Measurements from ENCODE around the gene F8. TPM values are rescaled to one million over a fixed set of nuclear protein-coding genes. Genes with fewer than 3 reads are reported as not detected.

Gene F8
- total and polyA plus RNA-seq, 2 experiments from 2014 or later: 4.1 to 5.5 TPM

DNA sequence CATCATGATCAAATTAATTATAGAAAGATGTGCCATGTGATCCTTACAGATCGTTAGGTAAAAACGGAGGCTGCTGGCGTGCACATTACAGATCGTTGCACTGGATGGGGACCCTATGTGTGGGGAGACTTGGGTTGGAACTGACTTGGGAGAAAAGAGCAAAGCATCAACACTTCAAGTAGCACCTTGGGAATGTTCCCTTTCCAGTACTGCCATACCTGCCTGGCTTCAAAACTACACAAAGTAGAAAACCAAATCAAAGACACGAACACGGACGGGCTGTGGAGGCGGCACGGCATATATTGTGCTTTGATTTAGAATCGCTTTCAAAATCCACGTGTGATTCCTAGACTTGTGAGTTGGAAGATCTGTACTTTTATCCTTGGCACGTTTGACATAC, 47.5 kb upstream of the F8 start:
- H3K79me2 ChIP-seq (ENCODE audit: insufficient read depth): peaks cover 77% of the 10 kb centered on the region
- in situ Hi-C loops (cut with MboI): no loop called here

DNA sequence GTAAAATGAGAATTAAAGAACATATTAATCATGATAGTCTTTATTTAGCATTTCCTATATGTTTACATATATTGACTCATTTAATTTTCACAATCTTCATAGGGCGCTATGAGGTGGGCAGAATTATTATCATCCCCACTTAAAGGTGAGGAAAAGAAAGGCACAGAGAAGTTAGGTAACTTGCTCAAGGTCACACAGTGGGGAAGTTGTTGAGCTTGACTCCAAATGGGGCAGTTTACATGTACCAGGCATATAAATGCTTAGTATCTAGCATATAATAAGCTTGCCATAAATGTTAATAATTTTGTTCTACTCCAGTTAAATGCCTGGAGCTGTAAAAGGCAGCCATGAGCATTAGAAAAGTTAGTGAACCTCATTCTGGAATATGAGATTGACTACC, 46.9 kb upstream of the F8 start:
- H3K79me2 ChIP-seq (ENCODE audit: insufficient read depth): peaks cover 77% of the 10 kb centered on the region
- peak overlapping the region; percentile 76; the same call in 1 of the 2 replicates for H3K27ac ChIP-seq
- no peaks in the 10 kb centered on the region for H3K36me3 ChIP-seq (ENCODE audit: low read depth)
- no peaks in the 10 kb centered on the region for H4K20me1 ChIP-seq (ENCODE audit: insufficient read depth)
- peak overlapping the region; percentile 93; the same call in 1 of the 2 replicates for H2AFZ ChIP-seq
- DNase-seq: no peak
- no peaks in the 10 kb centered on the region for H3K9me2 ChIP-seq (ENCODE audit: insufficient read depth)
- peaks cover 42% of the 10 kb centered on the region for H3K4me1 ChIP-seq (ENCODE audit: insufficient read depth)
- TF ChIP-seq EZH2 (IDR thresholded peaks at IDR 0.05; ENCODE audit: insufficient read depth, poor library complexity, severe bottlenecking) (no peak), EZH2phosphoT487 (IDR thresholded peaks at IDR 0.05; ENCODE audit: insufficient read depth, low read depth) (no peak)
- 100% methylated on average over 1 of the region's 1 CpG for WGBS, 2 experiments (ENCODE audit: low coverage in 1 of 2, low lambda C conversion rate in 2 of 2, missing lambda C conversion rate in 2 of 2)
- in situ Hi-C loops (cut with MboI): loop anchor here (10.0 kb wide), 1 partner anchor 85 kb away; no protein-coding TSS in a partner anchor
- no peaks in the 10 kb centered on the region for H3K27me3 ChIP-seq (replicated peaks; ENCODE audit: insufficient read depth)
- H3K4me2 ChIP-seq (ENCODE audit: unreplicated experiment): peak overlapping the region; percentile 82
- peak overlapping the region; percentile 92 for H3K4me3 ChIP-seq
- peak overlapping the region; percentile 97 for H3K9ac ChIP-seq
- H3K9me3 ChIP-seq (ENCODE audit: low read depth): no peaks in the 10 kb centered on the region
- H3F3A ChIP-seq (ENCODE audit: insufficient read depth): peaks cover 26% of the 10 kb centered on the region; the same call in 1 of the 2 replicates

More for the DNA sequence above, 47.5 kb upstream of the F8 start:
- H3K36me3 ChIP-seq (ENCODE audit: low read depth): no peaks in the 10 kb centered on the region
- DNase-seq: peak; percentile 24
- H4K20me1 ChIP-seq (ENCODE audit: insufficient read depth): no peaks in the 10 kb centered on the region
- peaks cover 40% of the 10 kb centered on the region for H3K4me1 ChIP-seq (ENCODE audit: insufficient read depth)
- no peaks in the 10 kb centered on the region for H3K9me2 ChIP-seq (ENCODE audit: insufficient read depth)
- H3F3A ChIP-seq (ENCODE audit: insufficient read depth): peaks cover 26% of the 10 kb centered on the region; the same call in 1 of the 2 replicates
- H3K27ac ChIP-seq: peak overlapping the region; percentile 96
- WGBS, 2 experiments (ENCODE audit: low coverage in 1 of 2, low lambda C conversion rate in 2 of 2, missing lambda C conversion rate in 2 of 2): 1 to 2% methylated on average over 12 of the region's 12 CpGs
- H2AFZ ChIP-seq: peak overlapping the region; percentile 93
- H3K9ac ChIP-seq: peak overlapping the region; percentile 97
- TF ChIP-seq EZH2 (IDR thresholded peaks at IDR 0.05; ENCODE audit: insufficient read depth, poor library complexity, severe bottlenecking) (no peak), EZH2phosphoT487 (IDR thresholded peaks at IDR 0.05; ENCODE audit: insufficient read depth, low read depth) (no peak)
- H3K4me3 ChIP-seq: peak overlapping the region; percentile 92
- peak overlapping the region; percentile 82 for H3K4me2 ChIP-seq (ENCODE audit: unreplicated experiment)
- H3K27me3 ChIP-seq (replicated peaks; ENCODE audit: insufficient read depth): no peaks in the 10 kb centered on the region
- no peaks in the 10 kb centered on the region for H3K9me3 ChIP-seq (ENCODE audit: low read depth)

DNA sequence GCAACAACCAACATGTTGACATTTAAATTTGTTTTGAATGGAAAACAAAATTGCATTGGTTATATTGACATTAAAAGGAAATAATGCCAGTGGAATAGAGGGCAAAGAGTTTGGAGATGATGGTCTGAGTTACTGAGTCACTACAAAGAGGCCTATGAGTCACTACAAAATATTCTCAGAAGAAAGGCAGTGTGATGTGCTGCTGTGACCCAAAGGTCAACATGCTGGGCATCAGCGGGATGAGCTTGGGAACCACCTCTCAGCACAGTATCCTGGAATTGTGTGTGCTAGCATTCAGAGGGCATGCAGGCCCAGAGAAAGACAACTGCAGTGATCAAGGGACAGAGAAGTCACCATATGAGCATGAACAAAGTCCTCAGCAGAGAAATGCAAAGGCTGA, 45.6 kb upstream of the F8 start:
- Histone ChIP-seq H3K27me3 (replicated peaks; ENCODE audit: insufficient read depth) (no peaks in the 10 kb centered on the region), H4K20me1 (ENCODE audit: insufficient read depth) (no peaks in the 10 kb centered on the region), H3K4me1 (ENCODE audit: insufficient read depth) (peaks cover 38% of the 10 kb centered on the region), H3K9ac (peak overlapping the region; percentile 32; the same call in 1 of the 2 replicates), H3K4me2 (ENCODE audit: unreplicated experiment) (no peak overlapping the region), H3F3A (ENCODE audit: insufficient read depth) (peaks cover 22% of the 10 kb centered on the region; the same call in 1 of the 2 replicates), H3K36me3 (ENCODE audit: low read depth) (no peaks in the 10 kb centered on the region), H2AFZ (no peak overlapping the region), H3K27ac (peak overlapping the region; percentile 76), H3K9me3 (ENCODE audit: low read depth) (no peaks in the 10 kb centered on the region), H3K79me2 (ENCODE audit: insufficient read depth) (peaks cover 65% of the 10 kb centered on the region), H3K9me2 (ENCODE audit: insufficient read depth) (no peaks in the 10 kb centered on the region), H3K4me3 (no peak overlapping the region)
- TF ChIP-seq EZH2phosphoT487 (IDR thresholded peaks at IDR 0.05; ENCODE audit: insufficient read depth, low read depth): no peak
- TF ChIP-seq EZH2 (IDR thresholded peaks at IDR 0.05; ENCODE audit: insufficient read depth, poor library complexity, severe bottlenecking): no peak
- peak; percentile 80 for DNase-seq
- WGBS, 2 experiments (ENCODE audit: low coverage in 1 of 2, low lambda C conversion rate in 2 of 2, missing lambda C conversion rate in 2 of 2): 0% methylated on average over 1 of the region's 1 CpG
- in situ Hi-C loops (cut with MboI): loop anchor here (10.0 kb wide), 1 partner anchor 83 kb away; no protein-coding TSS in a partner anchor

DNA sequence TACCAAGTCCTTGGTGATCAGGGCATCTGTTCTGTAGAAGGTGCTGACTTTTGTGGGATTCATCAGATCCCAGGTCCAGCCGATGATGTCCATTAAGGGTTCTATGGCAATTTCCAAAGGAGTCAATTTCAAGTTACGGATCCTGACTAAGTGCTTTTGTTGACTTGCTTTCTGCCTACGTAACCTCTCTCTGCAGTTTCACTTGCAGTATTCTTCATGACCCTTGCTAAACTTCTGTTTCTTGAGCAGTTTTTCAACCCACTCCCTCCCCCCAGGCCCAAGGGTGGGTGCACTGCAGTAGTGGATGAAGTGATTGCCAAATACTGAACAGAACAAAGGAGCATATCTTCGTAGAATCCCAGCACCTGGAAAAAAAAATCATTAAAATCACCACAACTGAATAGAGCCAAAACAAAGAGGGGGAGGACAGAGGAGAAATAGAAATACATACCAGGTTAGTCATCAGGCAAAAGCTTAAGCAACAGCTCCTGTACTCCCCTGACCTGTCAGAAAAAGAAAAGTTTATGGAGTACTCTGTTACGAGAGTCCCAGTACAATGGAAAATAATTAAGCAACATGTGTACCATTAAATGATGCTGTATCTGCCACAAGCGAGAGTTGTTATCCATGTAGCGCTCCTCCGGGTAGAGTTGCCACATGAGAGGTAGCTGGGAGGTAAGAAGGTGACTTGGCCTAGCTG, 42.7 kb upstream of the F8 start:
- 67% methylated on average over 8 of the region's 8 CpGs for WGBS, 2 experiments (ENCODE audit: low coverage in 1 of 2, low lambda C conversion rate in 2 of 2, missing lambda C conversion rate in 2 of 2)
- peaks cover 16% of the 10 kb centered on the region; the same call in 1 of the 2 replicates for H3F3A ChIP-seq (ENCODE audit: insufficient read depth)
- no peak overlapping the region for H3K4me2 ChIP-seq (ENCODE audit: unreplicated experiment)
- no peaks in the 10 kb centered on the region for H3K9me3 ChIP-seq (ENCODE audit: low read depth)
- DNase-seq: peak; percentile 68
- H3K27ac ChIP-seq: peak overlapping the region; percentile 51
- peaks cover 32% of the 10 kb centered on the region for H3K4me1 ChIP-seq (ENCODE audit: insufficient read depth)
- H3K9me2 ChIP-seq (ENCODE audit: insufficient read depth): no peaks in the 10 kb centered on the region
- no peak overlapping the region for H2AFZ ChIP-seq
- H4K20me1 ChIP-seq (ENCODE audit: insufficient read depth): no peaks in the 10 kb centered on the region
- no peaks in the 10 kb centered on the region for H3K36me3 ChIP-seq (ENCODE audit: low read depth)
- TF ChIP-seq EZH2phosphoT487 (IDR thresholded peaks at IDR 0.05; ENCODE audit: insufficient read depth, low read depth) (no peak), EZH2 (IDR thresholded peaks at IDR 0.05; ENCODE audit: insufficient read depth, poor library complexity, severe bottlenecking) (no peak)
- peaks cover 46% of the 10 kb centered on the region for H3K79me2 ChIP-seq (ENCODE audit: insufficient read depth)
- H3K27me3 ChIP-seq (replicated peaks; ENCODE audit: insufficient read depth): no peaks in the 10 kb centered on the region
- in situ Hi-C loops (cut with MboI): loop anchor here (10.0 kb wide), 1 partner anchor 80 kb away; no protein-coding TSS in a partner anchor
- no peak overlapping the region for H3K9ac ChIP-seq
- H3K4me3 ChIP-seq: peak overlapping the region; percentile 57
